Esophagus muscularis mucosa (tissue), 4 donors: Measurements from ENCODE around the gene FLYWCH2. TPM values are rescaled to one million over a fixed set of nuclear protein-coding genes. Genes with fewer than 3 reads are reported as not detected.
"Not testable (repeated sequence)": the region's sequence is repeated elsewhere in the genome, so short reads cannot be mapped to it uniquely, and the experiment has no call there.

ENCODE experiments used
- DNase-seq: peaks from one replicate; pipeline ENCODE4 v3.0.0-alpha.2; 2017; ENCODE audit errors: extremely low spot score
- H3K27ac ChIP-seq, 4 donors: fragments of 200-600 bp; sonication (generic); replicated peaks in 1 of 4; 1 replicate in 3 of 4; 2 replicates in 1 of 4; pipeline ENCODE4 v1.5.1; 2016 to 2019; ENCODE audit warnings: mild to moderate bottlenecking in 1 of 4
- H3K27me3 ChIP-seq, 4 donors: fragments of 200-600 bp; sonication (generic); one replicate each; pipeline versions ENCODE4 v1.5.1 to v1.6.0; 2016 to 2019
- H3K36me3 ChIP-seq, 4 donors: fragments of 200-600 bp; sonication (generic); one replicate each; pipeline ENCODE4 v1.5.1; 2016 to 2019
- H3K4me1 ChIP-seq, 4 donors: fragments of 200-600 bp; sonication (generic); one replicate each; pipeline ENCODE4 v1.5.1; 2016 to 2019
- H3K4me3 ChIP-seq, 4 donors: fragments of 200-600 bp; sonication (generic); 1 replicate in 2 of 4; 2 replicates in 2 of 4; pipeline ENCODE4 v1.5.1; 2016 to 2019; ENCODE audit warnings: mild to moderate bottlenecking in 4 of 4, moderate library complexity in 1 of 4
- H3K9me3 ChIP-seq, 4 donors: fragments of 200-600 bp; sonication (generic); 1 replicate in 3 of 4; 2 replicates in 1 of 4; pipeline ENCODE4 v1.5.1; 2016 to 2019
- CTCF ChIP-seq, 3 experiments: fragments of 200-600 bp in 2 of 3; fragments of 450-650 bp in 1 of 3; sonication (generic) in 2 of 3; IDR thresholded peaks; one replicate each; pipeline ENCODE4 v1.5.1; 2017 to 2019; ENCODE audit warnings: antibody characterized with exemption in 3 of 3, mild to moderate bottlenecking in 2 of 3, moderate library complexity in 1 of 3
- EP300 ChIP-seq: sonication (generic); formaldehyde crosslinking; IDR thresholded peaks from one replicate; pipeline ENCODE4 v1.6.1; 2017; ENCODE audit warnings: antibody characterized with exemption
- POLR2A ChIP-seq: fragments of 450-650 bp; IDR thresholded peaks from one replicate; pipeline ENCODE4 v1.6.1; 2017; ENCODE audit warnings: antibody characterized with exemption, moderate library complexity, mild to moderate bottlenecking, low read depth
- POLR2AphosphoS5 ChIP-seq, 2 donors: sonication (generic); formaldehyde crosslinking; IDR thresholded peaks; one replicate each; pipeline ENCODE4 v1.6.1; 2017; ENCODE audit warnings: antibody characterized with exemption in 2 of 2
- WGBS: methylation state at CpG from one replicate; pipeline ENCODE4 v1.1.5; 2018; 5-methylcytosine and 5-hydroxymethylcytosine counted together
- intact Hi-C: fragments of 100-400 bp; cut with DNase I; formaldehyde crosslinking; loops from one replicate; pipeline ENCODE4 v1.15.1; 2023
- total RNA-seq, 4 donors: library from RNA; depleted of rRNA; stranded (reverse); fragments of >200 nt; gene quantifications; one replicate each; pipeline versions ENCODE4 v1.1.0 to v1.2.1, GENCODE V29; 2016

The FLYWCH2 gene
- total RNA-seq, 4 donors from 2014 or later, result 41.9 to 47.2 (median 43.9) TPM

DNA sequence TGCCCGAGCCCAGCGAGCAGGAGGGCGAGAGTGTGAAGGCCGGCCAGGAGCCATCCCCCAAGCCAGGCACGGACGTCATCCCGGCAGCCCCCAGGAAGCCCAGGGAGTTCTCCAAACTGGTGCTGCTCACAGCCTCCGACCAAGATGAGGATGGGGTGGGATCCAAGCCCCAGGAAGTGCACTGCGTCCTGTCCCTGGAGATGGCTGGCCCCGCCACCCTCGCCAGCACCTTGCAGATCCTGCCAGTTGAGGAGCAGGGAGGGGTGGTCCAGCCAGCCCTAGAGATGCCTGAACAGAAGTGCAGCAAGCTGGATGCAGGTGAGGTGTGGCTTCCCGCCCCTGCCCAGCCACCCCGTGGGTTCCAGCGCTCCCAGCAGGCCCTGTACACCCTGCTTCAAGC lies 46.7 kb downstream of the FLYWCH2 start:
- H3K4me1 ChIP-seq, result peaks cover 4 to 16% (median 10%) of the 10 kb centered on the region in 4 donors
- 92% methylated on average over 11 of the region's 14 CpGs for WGBS
- intact Hi-C loops, result loop anchor here (10.0 kb wide), 1 partner anchor 155 kb away; the partner anchor contains the start of gene ELOB
- H3K27ac ChIP-seq, result no peak overlapping the region
- no peaks in the 10 kb centered on the region for H3K27me3 ChIP-seq
- H3K36me3 ChIP-seq, result peaks cover 22 to 61% (median 55%) of the 10 kb centered on the region in 4 donors
- TF ChIP-seq EP300 (no peak), CTCF (IDR thresholded peaks at IDR 0.05) (no peak)
- DNase-seq, result no peak
- H3K9me3 ChIP-seq, result no peaks in the 10 kb centered on the region
- no peak overlapping the region for H3K4me3 ChIP-seq

- Histone ChIP-seq H3K4me1 (peaks cover 4 to 13% (median 10%) of the 10 kb centered on the region in 4 donors), H3K4me3 (no peak overlapping the region), H3K27ac (no peak overlapping the region), H3K9me3 (no peaks in the 10 kb centered on the region), H3K27me3 (no peaks in the 10 kb centered on the region), H3K36me3 (peaks cover 22 to 66% (median 56%) of the 10 kb centered on the region in 4 donors)
- no peak for TF ChIP-seq CTCF (IDR thresholded peaks at IDR 0.05)
- no peak for TF ChIP-seq POLR2AphosphoS5 (IDR thresholded peaks at IDR 0.05)
- no peak for TF ChIP-seq POLR2A
- TF ChIP-seq EP300, result no peak
- WGBS, result 100% methylated on average over 2 of the region's 15 CpGs
- intact Hi-C loops, result no loop called here
- DNase-seq, result no peak
Measured at GRCh38 chr16:2930236-2930635, 47.2 kb downstream of the FLYWCH2 start.

- H3K4me3 ChIP-seq, DNase-seq, H3K27me3 ChIP-seq, intact Hi-C loops, H3K9me3 ChIP-seq, H3K27ac ChIP-seq: not testable (repeated sequence)
- WGBS, result 89% methylated on average over 11 of the region's 13 CpGs
- Histone ChIP-seq H3K36me3 (peaks cover 22 to 77% (median 67%) of the 10 kb centered on the region in 4 donors), H3K4me1 (peaks cover 4 to 12% (median 10%) of the 10 kb centered on the region in 4 donors)
Measured at GRCh38 chr16:2931231-2931914, 48.4 kb downstream of the FLYWCH2 start.

DNA sequence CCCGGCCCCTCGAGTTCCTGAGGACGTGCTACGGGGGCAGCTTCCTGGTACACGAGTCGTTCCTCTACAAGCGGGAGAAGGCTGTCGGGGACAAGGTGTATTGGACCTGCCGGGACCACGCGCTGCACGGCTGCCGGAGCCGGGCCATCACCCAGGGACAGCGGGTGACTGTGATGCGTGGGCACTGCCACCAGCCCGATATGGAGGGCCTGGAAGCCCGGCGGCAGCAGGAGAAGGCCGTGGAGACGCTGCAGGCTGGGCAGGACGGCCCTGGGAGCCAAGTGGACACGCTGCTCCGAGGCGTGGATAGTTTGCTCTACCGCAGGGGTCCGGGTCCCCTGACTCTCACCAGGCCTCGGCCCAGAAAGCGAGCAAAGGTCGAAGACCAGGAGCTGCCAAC lies 50.1 kb downstream of the FLYWCH2 start:
- TF ChIP-seq EP300, result no peak
- no peak for TF ChIP-seq POLR2AphosphoS5 (IDR thresholded peaks at IDR 0.05)
- no peak for TF ChIP-seq POLR2A
- TF ChIP-seq CTCF (IDR thresholded peaks at IDR 0.05), result no peak
- H3K36me3 ChIP-seq, result peaks cover 36 to 95% (median 85%) of the 10 kb centered on the region in 4 donors
- no peaks in the 10 kb centered on the region for H3K9me3 ChIP-seq
- H3K27me3 ChIP-seq, result no peaks in the 10 kb centered on the region
- H3K4me3 ChIP-seq, result no peak overlapping the region
- WGBS, result 94% methylated on average over 20 of the region's 30 CpGs
- no peak for DNase-seq
- H3K4me1 ChIP-seq, result no peaks in the 10 kb centered on the region
- intact Hi-C loops, result no loop called here
- H3K27ac ChIP-seq, result no peak overlapping the region

GRCh38 chr16:2933701-2934100 lies 50.7 kb downstream of the FLYWCH2 start:
- 88% methylated on average over 9 of the region's 22 CpGs for WGBS
- peaks cover 39 to 99% (median 89%) of the 10 kb centered on the region in 4 donors for H3K36me3 ChIP-seq
- no peak for TF ChIP-seq EP300
- no peak for TF ChIP-seq POLR2AphosphoS5 (IDR thresholded peaks at IDR 0.05)
- no peak for TF ChIP-seq CTCF (IDR thresholded peaks at IDR 0.05)
- no peak for TF ChIP-seq POLR2A

More at GRCh38 chr16:2933701-2934100, 50.7 kb downstream of the FLYWCH2 start:
- no peak overlapping the region for H3K27ac ChIP-seq
- DNase-seq, result no peak
- H3K4me1 ChIP-seq, result no peaks in the 10 kb centered on the region
- no peaks in the 10 kb centered on the region for H3K9me3 ChIP-seq
- H3K27me3 ChIP-seq, result no peaks in the 10 kb centered on the region
- intact Hi-C loops, result no loop called here
- no peak overlapping the region for H3K4me3 ChIP-seq
